PC-9 (cell line): ENCODE measurements around the gene MSH3. TPM values are rescaled to one million over a fixed set of nuclear protein-coding genes. Genes with fewer than 3 reads are reported as not detected.

Experiments used
- BruUV-seq: library from RNA; stranded (reverse); fragments of 400-500 nt; replicated peaks from 2 replicates; lab custom pipeline; 2021; lab: Mats Ljungman, UMichigan
- CTCF ChIA-PET: fragments of 300-600 bp; sonication (Branson Sonifier 250); formaldehyde crosslinking; loops from one replicate; lab custom pipeline; 2022; ENCODE audit warnings: antibody characterized with exemption; lab: Charles Lee
- POLR2A ChIA-PET: fragments of 300-600 bp; sonication (Branson Sonifier 250); formaldehyde crosslinking; loops from one replicate; lab custom pipeline; 2022; ENCODE audit warnings: antibody characterized with exemption; ENCODE audit not compliant: unreplicated experiment; lab: Charles Lee
- DNase-seq, 2 experiments: peaks; one replicate each; pipeline versions ENCODE4 v3.0.0 to v3.0.0-alpha.2; 2015 to 2022; ENCODE audit warnings: mixed read lengths in 1 of 2
- H2AFZ ChIP-seq: fragments of 200-600 bp; sonication (generic); 2 replicates; pipeline ENCODE4 v1.8.1; 2017; ENCODE audit warnings: antibody characterized with exemption
- H3F3A ChIP-seq: fragments of 200-600 bp; sonication (generic); 2 replicates; pipeline ENCODE4 v1.8.1; 2017; ENCODE audit warnings: antibody characterized with exemption, mild to moderate bottlenecking, low read depth; ENCODE audit not compliant: insufficient read depth
- H3K27ac ChIP-seq: fragments of 200-600 bp; sonication (generic); 2 replicates; pipeline ENCODE4 v1.6.1; 2016; ENCODE audit warnings: mixed run types
- H3K27me3 ChIP-seq: fragments of 200-600 bp; sonication (generic); 2 replicates; pipeline ENCODE4 v1.6.1; 2016; ENCODE audit warnings: low read depth, mixed run types; ENCODE audit not compliant: insufficient read depth
- H3K36me3 ChIP-seq: fragments of 200-600 bp; sonication (generic); 2 replicates; pipeline ENCODE4 v1.6.1; 2016; ENCODE audit warnings: low read depth, mixed run types
- H3K4me1 ChIP-seq: fragments of 200-600 bp; sonication (generic); replicated peaks from 2 replicates; pipeline ENCODE4 v1.6.1; 2016; ENCODE audit warnings: mixed run types; ENCODE audit not compliant: insufficient read depth
- H3K4me2 ChIP-seq: fragments of 200-600 bp; sonication (generic); 2 replicates; pipeline ENCODE4 v1.6.1; 2017; ENCODE audit warnings: mixed run types
- H3K4me3 ChIP-seq: fragments of 200-600 bp; sonication (generic); 2 replicates; pipeline ENCODE4 v1.6.1; 2016; ENCODE audit warnings: mixed run types
- H3K79me2 ChIP-seq: fragments of 200-600 bp; sonication (generic); 2 replicates; pipeline ENCODE4 v1.6.1; 2017; ENCODE audit warnings: low read depth, mixed run types
- H3K9me2 ChIP-seq: fragments of 200-600 bp; sonication (generic); 2 replicates; pipeline ENCODE4 v1.8.1; 2017; ENCODE audit warnings: mild to moderate bottlenecking; ENCODE audit not compliant: insufficient read depth
- H3K9me3 ChIP-seq: fragments of 200-600 bp; sonication (generic); 2 replicates; pipeline ENCODE4 v1.8.1; 2016; ENCODE audit warnings: low read depth; ENCODE audit not compliant: insufficient read depth
- H4K20me1 ChIP-seq: fragments of 200-600 bp; sonication (generic); 2 replicates; pipeline ENCODE4 v1.8.1; 2017; ENCODE audit not compliant: insufficient read depth
- CTCF ChIP-seq: fragments of 200-600 bp; sonication (generic); conservative IDR thresholded peaks from 2 replicates; pipeline ENCODE4 v1.6.1; 2017; ENCODE audit warnings: mixed run types, antibody characterized with exemption, mild to moderate bottlenecking, moderate library complexity
- EZH2 ChIP-seq: fragments of 200-600 bp; sonication (generic); IDR thresholded peaks from 2 replicates; pipeline ENCODE4 v1.8.0; 2017; ENCODE audit warnings: antibody characterized with exemption, low read depth
- intact Hi-C: fragments of 100-400 bp; cut with micrococcal nuclease; formaldehyde crosslinking; loops from one replicate; pipeline ENCODE4 v1.10.0; 2022; ENCODE audit not compliant: unreplicated experiment
- total RNA-seq: library from RNA; stranded (reverse); gene quantifications from 2 replicates; pipeline ENCODE4 v1.2.3, GENCODE V29; 2021

The MSH3 gene
- total RNA-seq, 1 experiment from 2014 or later = 16.9 TPM

GRCh38 chr5:80668016-80668969 lies 13.8 kb downstream of the MSH3 start:
- H3K4me2 ChIP-seq = no peak overlapping the region
- no peaks in the 10 kb centered on the region for H4K20me1 ChIP-seq
- TF ChIP-seq EZH2 = no peak
- TF ChIP-seq CTCF = no peak
- peaks cover 11% of the 10 kb centered on the region for H3K36me3 ChIP-seq
- no peak overlapping the region for H3K4me3 ChIP-seq
- no TSS peak for BruUV-seq
- no peaks in the 10 kb centered on the region for H3K9me2 ChIP-seq
- intact Hi-C loops = no loop called here
- no peaks in the 10 kb centered on the region for H3F3A ChIP-seq
- no peak overlapping the region for H2AFZ ChIP-seq
- CTCF ChIA-PET = no interaction called here
- no peak for DNase-seq
- no peaks in the 10 kb centered on the region for H3K79me2 ChIP-seq
- POLR2A ChIA-PET = interaction anchor here (0.5 kb wide), 1 partner anchor 34 kb away, joined by 12 read pairs; no protein-coding TSS in a partner anchor
- H3K9me3 ChIP-seq = no peaks in the 10 kb centered on the region
- H3K27ac ChIP-seq = no peak overlapping the region
- no peaks in the 10 kb centered on the region for H3K27me3 ChIP-seq
- no peaks in the 10 kb centered on the region for H3K4me1 ChIP-seq

GRCh38 chr5:80672140-80672736 lies 17.8 kb downstream of the MSH3 start:
- Histone ChIP-seq H3K4me3 (no peak overlapping the region), H3F3A (no peaks in the 10 kb centered on the region), H3K27me3 (no peaks in the 10 kb centered on the region), H2AFZ (no peak overlapping the region), H3K9me3 (no peaks in the 10 kb centered on the region), H3K27ac (no peak overlapping the region), H3K36me3 (peaks cover 10% of the 10 kb centered on the region), H3K4me2 (no peak overlapping the region), H3K79me2 (no peaks in the 10 kb centered on the region), H4K20me1 (no peaks in the 10 kb centered on the region), H3K4me1 (no peaks in the 10 kb centered on the region), H3K9me2 (no peaks in the 10 kb centered on the region)
- no peak for TF ChIP-seq EZH2
- peak; percentile 91 for TF ChIP-seq CTCF
- peak; percentile 57 to 58 for DNase-seq
- no TSS peak for BruUV-seq
- POLR2A ChIA-PET = interaction anchor here (0.7 kb wide), 1 partner anchor 269 kb away, joined by 3 read pairs; no protein-coding TSS in a partner anchor
- CTCF ChIA-PET = interaction anchor here (0.5 to 1.1 kb wide), 6 partner anchors 39 to 581 kb away, joined by 3 to 9 read pairs (median 4); partner anchors contain the start of gene ZFYVE16
- intact Hi-C loops = loop anchor here (1.0 to 10.0 kb wide), 4 partner anchors 191 to 1647 kb away; no protein-coding TSS in a partner anchor

- no TSS peak for BruUV-seq
- Histone ChIP-seq H3K9me3 (no peaks in the 10 kb centered on the region), H3K4me2 (no peak overlapping the region), H3K4me1 (no peaks in the 10 kb centered on the region), H3K79me2 (no peaks in the 10 kb centered on the region), H4K20me1 (no peaks in the 10 kb centered on the region), H3F3A (no peaks in the 10 kb centered on the region), H3K4me3 (no peak overlapping the region), H3K9me2 (no peaks in the 10 kb centered on the region), H3K27me3 (no peaks in the 10 kb centered on the region), H3K36me3 (peaks cover 28% of the 10 kb centered on the region), H3K27ac (no peak overlapping the region), H2AFZ (no peak overlapping the region)
- CTCF ChIA-PET = interaction anchor here (0.6 kb wide), 1 partner anchor 585 kb away, joined by 3 read pairs; no protein-coding TSS in a partner anchor
- intact Hi-C loops = loop anchor here (10.0 kb wide), 1 partner anchor 1652 kb away; no protein-coding TSS in a partner anchor
- no peak for DNase-seq
- TF ChIP-seq EZH2 (no peak), CTCF (no peak)
- POLR2A ChIA-PET = no interaction called here
Observed at GRCh38 chr5:80676706-80677105, 22.3 kb downstream of the MSH3 start.
